Panc1 (cell line): ENCODE data around the gene ZMYND10. TPM values are rescaled to one million over a fixed set of nuclear protein-coding genes. Genes with fewer than 3 reads are reported as not detected.
A peak's percentile ranks its signal among the peaks of the same experiment; 100 is the strongest.

Source experiments
- ATAC-seq: fragments of 200-7000 bp; cut with Tn5 transposase; 2 replicates; pipeline ENCODE4 v1.9.1; 2020; ENCODE audit warnings: mild to moderate bottlenecking, moderate library complexity
- Bru-seq: library from RNA; stranded (reverse); fragments of 400-500 nt; gene quantifications from one replicate; lab custom pipeline; 2021; lab: Mats Ljungman, UMichigan
- BruChase-seq, 2 experiments: library from RNA; stranded (reverse); fragments of 400-500 nt; gene quantifications; one replicate each; lab custom pipeline; 2021; lab: Mats Ljungman, UMichigan
- BruUV-seq: library from RNA; stranded (reverse); fragments of 400-500 nt; replicated peaks from 2 replicates; lab custom pipeline; 2021; lab: Mats Ljungman, UMichigan
- CTCF ChIA-PET: fragments of 300-600 bp; sonication (Branson Sonifier 250); formaldehyde crosslinking; loops from one replicate; lab custom pipeline; 2022; ENCODE audit warnings: antibody characterized with exemption; lab: Charles Lee
- POLR2A ChIA-PET: fragments of 300-600 bp; sonication (Branson Sonifier 250); formaldehyde crosslinking; loops from one replicate; lab custom pipeline; 2022; ENCODE audit warnings: antibody characterized with exemption; lab: Charles Lee
- DNase-seq: peaks from one replicate; pipeline ENCODE4 v3.0.0-alpha.2; 2010; ENCODE audit warnings: low read depth, low spot score
- H3K27ac ChIP-seq: 2 replicates; pipeline ENCODE4 v1.5.1; 2011; ENCODE audit warnings: mild to moderate bottlenecking, low read length, inconsistent platforms
- H3K27me3 ChIP-seq: fragments of 200-500 bp; sonication (Bioruptor generic); 2 replicates; pipeline ENCODE4 v1.6.0; 2014; ENCODE audit warnings: low read length, inconsistent platforms; ENCODE audit not compliant: control insufficient read depth, insufficient read depth
- H3K36me3 ChIP-seq: fragments of 200-500 bp; sonication (Bioruptor generic); 2 replicates; pipeline ENCODE4 v1.5.1; 2014; ENCODE audit warnings: inconsistent platforms, mild to moderate bottlenecking, low read length, moderate library complexity; ENCODE audit not compliant: control insufficient read depth, insufficient read depth
- H3K4me1 ChIP-seq: 2 replicates; pipeline ENCODE4 v1.5.1; 2011; ENCODE audit warnings: inconsistent platforms, mild to moderate bottlenecking, low read length, moderate library complexity; ENCODE audit not compliant: control insufficient read depth, insufficient read depth
- H3K4me3 ChIP-seq, 2 experiments: 2 replicates each; pipeline ENCODE4 v1.5.1; 2011 to 2012; ENCODE audit warnings: low read depth in 2 of 2, low read length in 2 of 2, mild to moderate bottlenecking in 2 of 2, inconsistent platforms in 1 of 2, moderate library complexity in 1 of 2
- H3K9me3 ChIP-seq: fragments of 200-500 bp; sonication (Bioruptor generic); 2 replicates; pipeline ENCODE4 v1.5.1; 2014; ENCODE audit warnings: low read depth, mild to moderate bottlenecking, inconsistent platforms, low read length, moderate library complexity; ENCODE audit not compliant: control insufficient read depth, insufficient read depth
- CTCF ChIP-seq: fragments of 450-650 bp; IDR thresholded peaks from 2 replicates; pipeline ENCODE4 v1.5.1; 2017; ENCODE audit warnings: mild to moderate bottlenecking
- POLR2AphosphoS5 ChIP-seq: IDR thresholded peaks from 2 replicates; pipeline ENCODE4 v1.6.1; 2012; ENCODE audit warnings: mild to moderate bottlenecking, low read depth, low read length, moderate library complexity
- REST ChIP-seq, 2 experiments: IDR thresholded peaks; 2 replicates each; pipeline ENCODE4 v1.6.1; 2011 to 2012; ENCODE audit warnings: low read depth in 2 of 2, control low read depth in 1 of 2, low read length in 1 of 2, mild to moderate bottlenecking in 1 of 2, moderate library complexity in 1 of 2; ENCODE audit not compliant: insufficient read depth in 1 of 2
- SIN3A ChIP-seq: IDR thresholded peaks from 2 replicates; pipeline ENCODE4 v1.6.1; 2012; ENCODE audit warnings: low read depth, mild to moderate bottlenecking, low read length, moderate library complexity, borderline replicate concordance; ENCODE audit not compliant: insufficient read depth
- TCF7L2 ChIP-seq: IDR thresholded peaks from 2 replicates; pipeline ENCODE4 v1.6.1; 2011; ENCODE audit warnings: mild to moderate bottlenecking, low read depth, low read length, inconsistent platforms
- in situ Hi-C: cut with HindIII; loops from 2 replicates; pipeline ENCODE4 v1.10.0; 2016; ENCODE audit warnings: low sequenced_read_pairs, low pct_unique_long_range_greater_than_20kb
- intact Hi-C: fragments of 100-400 bp; cut with micrococcal nuclease; formaldehyde crosslinking; loops from one replicate; pipeline ENCODE4 v1.10.0; 2022; ENCODE audit not compliant: unreplicated experiment
- long read RNA-seq: library from polyadenylated mRNA; unstranded; transcript quantifications from one replicate; pipeline ENCODE4 v2.0.0, GENCODE V29; 2021; ENCODE audit not compliant: unreplicated experiment
- polyA plus RNA-seq: library from polyadenylated mRNA; unstranded; fragments of >200 nt; gene quantifications from one replicate; pipeline ENCODE4 v1.2.1, GENCODE V29; 2012; ENCODE audit warnings: missing spikeins; ENCODE audit not compliant: insufficient read length
- total RNA-seq: library from RNA; stranded (reverse); gene quantifications from one replicate; pipeline ENCODE4 v1.2.1, GENCODE V29; 2021; ENCODE audit not compliant: unreplicated experiment

Gene ZMYND10
- total RNA-seq: 3.6 TPM
- polyA plus RNA-seq: 3.9 TPM
- Bru-seq, nascent RNA: percentile 26 among the genes with signal in this experiment
- BruChase-seq, experiment 1, labeled RNA remaining after a 2-hour chase: percentile 32 among the genes with signal in this experiment
- BruChase-seq, experiment 2, labeled RNA remaining after a 6-hour chase: percentile 31 among the genes with signal in this experiment
- long read RNA-seq, partial matches to known transcripts: 0 of 6 reads
- long read RNA-seq, other reads (novel, unspliced or antisense): 6 of 6 reads

- no peak for DNase-seq
- Histone ChIP-seq H3K9me3 (no peaks in the 10 kb centered on the region), H3K4me1 (peaks cover 6% of the 10 kb centered on the region), H3K27ac (peak within 1 kb of the TSS; percentile 18; the same call in 1 of the 2 replicates), H3K27me3 (no peaks in the 10 kb centered on the region), H3K4me3 (peak within 1 kb of the TSS; percentile 47 to 68), H3K36me3 (peaks cover 2% of the 10 kb centered on the region; the same call in 1 of the 2 replicates)
- ChIA-PET POLR2A (interaction anchor here (0.6 kb wide), 1 partner anchor 8 kb away, joined by 4 read pairs; no protein-coding TSS in a partner anchor), CTCF (no interaction called here)
- peak; percentile 73; the same call in 1 of the 2 replicates for TF ChIP-seq SIN3A
- TF ChIP-seq CTCF: no peak
- peak; percentile 84 for ATAC-seq
- BruUV-seq: no TSS peak
- in situ Hi-C loops (no loop called here), intact Hi-C loops (loop anchor here (2.0 kb wide), 1 partner anchor 205 kb away; no protein-coding TSS in a partner anchor)
Observed at GRCh38 chr3:50345586-50346234, at the start of gene ZMYND10. ZMYND10 (minus strand) TSS chr3:50345732; CDS start chr3:50345579, 153 bp downstream.

- ChIA-PET CTCF (no interaction called here), POLR2A (no interaction called here)
- Histone ChIP-seq H3K27me3 (no peaks in the 10 kb centered on the region), H3K36me3 (no peaks in the 10 kb centered on the region), H3K4me3 (no peak overlapping the region), H3K9me3 (no peaks in the 10 kb centered on the region), H3K27ac (no peak overlapping the region), H3K4me1 (no peaks in the 10 kb centered on the region)
- no peak for DNase-seq
- intact Hi-C loops: no loop called here
- TF ChIP-seq TCF7L2 (no peak), REST (IDR thresholded peaks at IDR 0.05; ENCODE audit: insufficient read depth in 1 of 2, low read depth in 2 of 2, low read length in 1 of 2) (no peak), CTCF (no peak), POLR2AphosphoS5 (no peak)
- no peak for ATAC-seq
- in situ Hi-C loops: no loop called here
- BruUV-seq: no TSS peak
Observed at GRCh38 chr3:50393061-50393460, 47.5 kb upstream of the ZMYND10 start.
